GM20431 (cell line): ENCODE results near the gene ERICH2.
"Not testable (repeated sequence)": the region's sequence is repeated elsewhere in the genome, so short reads cannot be mapped to it uniquely, and the experiment has no call there.

ENCODE experiments used
- in situ Hi-C: fragments of 300-500 bp; cut with MseI, MboI; formaldehyde crosslinking; loops from one replicate; pipeline ENCODE4 v1.15.0; 2020; ENCODE audit warnings: low sequenced_read_pairs; ENCODE audit not compliant: unreplicated experiment

Gene ERICH2, protein sequence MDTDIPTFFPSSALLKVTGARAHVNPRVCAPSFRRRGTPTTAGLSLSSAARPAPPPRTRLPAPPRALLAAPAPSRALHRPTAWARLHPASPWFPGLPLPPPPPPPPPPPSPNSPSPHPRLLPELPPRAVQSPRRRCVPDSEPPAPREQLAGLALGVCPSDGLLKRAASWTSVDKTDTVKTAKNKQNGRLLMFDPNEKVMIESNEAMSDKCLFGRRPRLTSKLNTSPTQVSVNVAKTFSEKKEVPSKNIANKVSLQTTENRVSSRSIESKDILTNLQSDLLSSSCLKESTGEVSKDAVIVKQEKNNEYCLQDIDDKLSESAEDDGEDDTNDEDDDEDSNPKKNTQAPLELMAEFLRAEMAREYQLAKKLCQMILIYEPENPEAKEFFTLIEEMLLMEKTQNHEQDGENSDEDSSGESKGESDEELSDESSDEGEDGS

DNA sequence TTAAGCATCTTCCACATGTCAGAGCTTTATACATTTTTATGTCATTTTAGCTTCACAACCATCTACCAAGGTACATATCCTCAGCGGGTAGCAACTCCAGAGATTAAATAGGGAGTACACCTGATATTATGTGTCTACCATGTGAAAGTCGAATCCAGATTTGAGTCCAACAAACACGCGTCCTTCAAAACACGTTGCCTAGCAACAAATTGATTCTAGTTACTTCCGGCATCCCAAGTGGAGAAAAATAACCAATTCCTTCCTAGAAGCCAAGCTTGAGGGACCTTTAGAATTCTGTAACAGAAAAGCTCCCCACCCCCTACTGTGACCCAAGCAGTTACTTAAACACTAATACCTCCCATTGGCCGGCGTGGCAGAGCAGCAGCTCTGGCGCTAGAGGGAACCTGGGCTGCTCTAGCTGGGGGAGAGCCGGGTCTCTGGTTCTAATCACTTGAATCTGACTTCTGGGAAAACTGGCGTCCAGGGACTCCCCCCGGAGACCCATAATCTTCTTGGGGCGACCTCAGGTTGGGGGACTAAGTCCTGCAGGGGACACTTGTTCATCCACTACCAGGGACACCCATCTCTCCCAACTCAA, at the start of gene ERICH2:
ERICH2 (plus strand) TSS at position 371 of the 598 bp plus-strand sequence. CDS start 304 bp downstream, outside the sequence.
- in situ Hi-C loops, result no loop called here

DNA sequence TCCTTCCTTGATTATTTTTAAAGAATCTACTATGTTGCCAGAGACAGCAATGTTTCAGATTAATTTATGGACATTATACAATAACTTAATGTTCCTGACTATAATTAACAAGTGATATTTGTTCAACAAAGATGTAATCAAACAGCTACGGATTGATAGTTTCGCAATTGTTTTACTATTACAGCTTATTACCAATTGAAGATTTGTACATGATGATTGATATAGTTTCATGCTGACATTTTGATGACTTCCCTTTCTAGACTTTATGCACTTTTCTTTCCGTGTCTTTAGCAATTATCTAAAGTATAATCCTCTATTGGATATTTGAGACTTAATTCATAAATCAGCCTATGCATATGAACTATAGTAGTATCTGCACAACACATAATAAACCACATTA, 48.5 kb upstream of the ERICH2 start:
- in situ Hi-C loops, result no loop called here

DNA sequence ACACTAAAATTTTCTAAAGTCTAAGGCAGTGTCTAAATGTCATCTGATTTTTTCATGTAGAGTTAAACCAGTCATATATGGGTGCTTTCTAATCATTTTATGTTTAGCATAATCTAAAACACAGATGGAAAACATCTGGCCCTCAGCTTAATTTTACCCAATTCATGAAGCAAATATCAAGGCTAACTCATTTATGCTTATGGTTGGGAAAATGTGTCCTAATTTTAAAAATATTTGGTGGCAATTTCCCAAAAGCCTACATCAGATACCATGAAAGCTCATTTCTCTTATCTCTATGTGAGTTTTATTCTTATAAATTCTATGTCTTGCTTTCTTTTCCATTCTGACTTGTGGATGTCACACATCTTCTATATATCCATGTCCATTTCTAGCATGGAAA, 47.9 kb upstream of the ERICH2 start:
- in situ Hi-C loops, result no loop called here

DNA sequence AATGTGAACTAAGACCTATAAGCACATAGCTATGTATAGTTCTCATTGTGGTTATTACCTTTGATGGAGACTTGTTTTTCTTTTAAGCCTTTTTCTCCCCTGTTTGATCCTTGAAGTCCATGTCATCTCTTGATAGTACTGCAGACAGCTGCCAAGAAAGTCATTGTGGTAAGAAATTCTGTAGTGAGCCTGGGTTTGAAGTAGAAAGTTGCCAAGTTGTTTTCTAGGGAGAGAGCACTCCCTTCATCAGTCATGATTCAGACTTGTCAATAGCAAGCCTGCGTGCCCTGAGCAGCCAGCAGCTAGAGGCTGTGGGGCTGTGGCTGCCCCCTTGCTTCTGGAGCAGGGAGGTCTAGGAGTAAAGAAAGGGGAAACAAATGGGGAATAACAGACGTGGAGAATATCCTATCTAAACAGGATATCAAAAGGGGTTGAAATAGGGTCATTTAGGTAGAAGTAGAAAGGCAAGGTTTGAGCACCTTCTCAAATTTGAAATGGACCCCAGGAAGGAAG, 46.7 kb upstream of the ERICH2 start:
- in situ Hi-C loops, result no loop called here

DNA sequence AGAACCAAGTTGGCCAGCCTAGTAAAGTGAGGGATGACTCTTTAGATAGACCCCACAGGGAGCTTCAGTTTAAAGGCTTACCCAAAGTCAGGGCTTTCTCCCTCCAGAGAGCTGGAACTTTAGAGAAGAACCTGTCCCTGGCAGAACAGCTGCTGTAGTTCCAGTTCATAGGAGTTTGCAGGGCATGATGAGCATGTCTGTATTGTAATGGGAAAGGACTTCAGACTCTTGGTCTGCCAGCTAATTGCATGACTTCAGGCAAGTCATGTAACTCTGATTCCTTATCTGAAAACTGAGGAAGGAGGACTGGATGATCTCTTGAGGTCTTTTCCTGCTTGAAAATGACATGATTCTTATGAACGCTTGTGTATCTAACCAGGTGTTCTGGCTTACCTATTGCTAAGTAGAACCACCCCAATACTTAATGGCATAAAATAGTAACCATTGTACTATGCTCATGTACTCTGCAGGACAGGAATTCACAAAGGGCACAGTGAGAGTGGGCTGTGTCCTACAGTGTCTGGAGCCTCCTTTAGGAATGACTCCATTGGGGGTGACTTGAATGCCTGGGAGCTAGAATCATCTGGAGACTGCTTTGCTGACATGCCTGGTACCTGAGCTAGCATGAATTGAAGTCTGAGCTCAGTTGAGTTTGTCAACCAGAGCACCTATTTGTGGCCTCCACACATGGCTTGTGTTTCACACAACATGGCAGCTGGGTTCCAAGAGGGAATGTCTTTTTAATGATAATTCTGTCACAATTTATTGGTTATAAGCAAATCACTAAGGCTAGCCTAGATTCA, 36.2 kb upstream of the ERICH2 start:
- in situ Hi-C loops, result no loop called here

DNA sequence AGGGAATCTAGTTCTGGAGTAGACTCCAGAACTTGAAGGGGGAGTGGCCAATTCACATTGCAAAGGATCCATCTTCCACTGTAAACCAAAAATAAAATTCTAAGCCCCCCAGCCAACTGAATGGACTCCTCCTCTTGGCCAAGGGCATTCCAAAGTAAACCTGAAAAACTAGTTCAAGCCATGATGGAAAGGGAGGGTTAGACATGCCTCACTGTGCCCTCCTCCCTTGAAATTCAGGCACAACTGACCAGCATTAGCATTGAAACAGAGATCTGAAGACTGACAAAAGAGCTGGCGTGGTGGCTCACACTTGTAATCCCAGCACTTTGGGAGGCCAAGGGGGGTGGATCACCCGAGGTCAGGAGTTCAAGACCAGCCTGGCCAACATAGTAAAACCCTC, 35.6 kb upstream of the ERICH2 start:
- in situ Hi-C loops, result not testable (repeated sequence)

DNA sequence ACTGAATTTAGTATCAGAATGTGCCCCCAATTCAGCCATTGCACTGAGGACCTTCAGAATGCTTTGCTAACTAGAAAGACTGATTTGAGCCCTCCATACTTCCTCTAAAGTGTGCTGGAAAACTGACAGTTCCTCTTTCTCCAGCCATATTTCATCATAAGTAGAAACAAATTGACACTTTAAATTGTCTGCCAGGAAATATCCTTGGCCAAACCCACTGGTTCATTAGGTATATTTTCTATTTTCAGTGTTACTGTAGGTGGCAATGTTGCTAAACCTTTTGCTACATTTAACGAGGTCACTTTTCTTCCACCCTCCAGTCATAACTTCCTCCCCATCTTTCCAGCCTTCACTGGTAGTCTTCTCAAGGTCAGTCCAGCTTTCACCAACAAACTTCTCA, 33.5 kb upstream of the ERICH2 start:
- in situ Hi-C loops, result no loop called here

DNA sequence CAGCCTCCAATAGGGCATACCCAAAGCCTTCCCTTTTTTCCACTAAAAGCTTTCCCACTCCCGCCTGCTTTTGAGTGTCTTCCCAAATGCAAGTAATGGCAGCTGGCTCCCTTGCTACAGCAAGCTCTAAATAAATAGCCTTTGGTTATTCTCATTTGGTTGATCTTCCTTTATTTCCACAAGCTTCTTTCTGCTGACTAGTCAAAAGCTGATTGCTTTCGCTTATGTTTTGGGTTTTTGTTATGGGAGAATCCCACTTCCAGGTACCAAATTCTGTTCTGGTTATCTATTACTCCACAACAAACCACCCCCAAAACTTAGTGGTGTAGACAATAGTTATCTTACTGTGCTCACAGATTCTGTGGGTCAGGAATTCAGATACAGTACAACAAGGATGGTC, 32.8 kb upstream of the ERICH2 start:
- in situ Hi-C loops, result no loop called here

DNA sequence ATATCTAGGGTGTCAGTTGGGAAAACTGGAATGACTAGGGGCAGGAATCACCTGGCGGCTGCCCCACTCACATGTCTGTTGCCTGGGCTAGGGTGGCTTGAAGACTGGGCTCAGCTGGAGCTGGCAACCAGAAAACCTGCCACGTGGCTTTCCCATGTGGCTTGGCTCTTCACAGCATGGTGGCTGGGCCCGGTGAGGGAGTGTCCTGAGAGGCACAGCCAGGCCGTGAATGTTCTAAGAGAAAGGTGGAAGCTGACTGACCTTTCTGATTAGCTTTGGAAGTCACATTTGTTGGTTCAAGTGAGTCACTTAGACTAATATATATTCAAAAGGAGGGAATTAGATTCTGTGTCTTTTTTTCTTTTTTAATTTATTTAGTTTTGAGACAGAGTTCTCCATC, 32.4 kb upstream of the ERICH2 start:
- in situ Hi-C loops, result no loop called here

DNA sequence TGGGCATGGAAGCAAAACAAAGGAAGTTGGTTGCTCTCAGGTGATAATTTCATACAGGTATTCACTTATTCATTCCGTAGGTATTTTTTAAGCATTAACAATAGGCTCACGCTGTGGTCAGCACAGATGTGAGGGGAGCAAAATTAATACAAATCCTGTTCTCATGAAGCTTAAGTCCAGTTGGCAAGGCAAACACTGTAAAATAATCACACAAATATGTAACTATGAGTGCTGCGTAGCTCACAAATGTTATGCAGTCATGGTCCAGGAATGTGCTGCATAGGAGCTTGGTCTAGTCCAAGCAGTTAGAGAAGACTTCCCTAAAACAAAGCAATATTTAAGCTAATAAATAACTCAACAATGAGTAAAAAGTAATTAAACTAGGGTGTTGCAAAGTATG, 31.1 kb upstream of the ERICH2 start:
- in situ Hi-C loops, result no loop called here

DNA sequence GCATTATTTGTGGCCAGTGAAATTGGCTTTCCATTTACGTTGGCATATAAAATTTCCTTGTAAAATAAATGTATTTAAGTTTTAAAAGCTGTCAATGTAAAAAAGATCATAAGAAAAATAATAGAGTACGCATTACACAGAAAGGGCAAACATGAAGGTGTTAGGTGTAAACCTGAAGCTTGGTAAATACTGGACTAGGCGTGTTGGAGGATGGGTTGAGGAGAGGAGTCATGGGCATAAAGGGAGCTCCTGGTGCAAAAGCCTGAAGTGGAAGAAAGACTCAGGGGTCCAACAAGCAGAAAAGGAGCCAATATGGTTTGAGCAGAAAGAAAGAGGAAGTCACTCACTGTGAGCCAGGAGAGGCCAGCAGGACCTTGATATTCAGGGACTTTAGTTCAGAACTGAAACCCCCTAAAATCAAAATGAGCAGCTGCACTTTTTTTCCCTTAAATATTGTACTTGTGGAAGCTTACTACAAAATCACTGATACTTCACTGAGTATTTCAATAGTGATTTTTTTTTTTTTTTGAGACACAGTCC, 30.6 kb upstream of the ERICH2 start:
- in situ Hi-C loops, result no loop called here

DNA sequence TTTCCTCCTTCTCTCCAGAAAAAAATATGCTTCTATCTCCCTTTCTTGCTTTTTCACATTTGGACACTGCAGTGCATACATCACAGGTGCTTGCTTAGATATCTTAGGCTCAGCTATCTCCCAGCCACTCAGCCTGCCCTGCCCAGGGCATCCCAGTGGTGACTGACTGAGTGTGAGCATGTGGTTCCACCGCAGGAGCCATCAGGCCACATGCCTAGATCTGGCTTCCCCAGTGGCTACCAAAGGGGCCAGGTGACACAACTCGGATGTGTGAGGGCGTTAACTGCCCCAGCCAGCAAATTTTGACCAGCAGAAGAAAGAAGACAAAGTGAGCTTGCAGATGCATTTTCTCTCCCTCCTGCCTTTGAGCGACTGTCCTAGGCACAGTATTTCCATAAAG, 29.5 kb upstream of the ERICH2 start:
- in situ Hi-C loops, result no loop called here

DNA sequence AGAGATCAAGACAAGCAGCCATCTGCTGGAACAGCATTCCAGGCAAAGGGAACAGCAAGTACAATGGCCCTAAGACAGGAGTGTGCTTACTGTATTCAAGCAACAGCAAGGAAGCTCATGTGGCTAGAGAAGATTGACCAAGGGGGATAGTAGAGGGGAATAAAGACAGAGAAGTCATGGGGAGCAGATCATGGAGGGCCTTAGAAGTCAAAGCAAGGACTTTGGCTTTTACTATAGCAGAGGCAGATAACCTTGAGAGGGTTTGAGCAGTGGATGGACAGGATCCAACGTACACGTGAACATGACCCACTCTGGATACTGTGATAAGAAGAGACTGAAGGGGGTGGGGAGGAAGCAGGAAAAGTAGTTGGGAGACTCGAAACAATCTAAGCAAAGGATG, 28.2 kb upstream of the ERICH2 start:
- in situ Hi-C loops, result no loop called here

DNA sequence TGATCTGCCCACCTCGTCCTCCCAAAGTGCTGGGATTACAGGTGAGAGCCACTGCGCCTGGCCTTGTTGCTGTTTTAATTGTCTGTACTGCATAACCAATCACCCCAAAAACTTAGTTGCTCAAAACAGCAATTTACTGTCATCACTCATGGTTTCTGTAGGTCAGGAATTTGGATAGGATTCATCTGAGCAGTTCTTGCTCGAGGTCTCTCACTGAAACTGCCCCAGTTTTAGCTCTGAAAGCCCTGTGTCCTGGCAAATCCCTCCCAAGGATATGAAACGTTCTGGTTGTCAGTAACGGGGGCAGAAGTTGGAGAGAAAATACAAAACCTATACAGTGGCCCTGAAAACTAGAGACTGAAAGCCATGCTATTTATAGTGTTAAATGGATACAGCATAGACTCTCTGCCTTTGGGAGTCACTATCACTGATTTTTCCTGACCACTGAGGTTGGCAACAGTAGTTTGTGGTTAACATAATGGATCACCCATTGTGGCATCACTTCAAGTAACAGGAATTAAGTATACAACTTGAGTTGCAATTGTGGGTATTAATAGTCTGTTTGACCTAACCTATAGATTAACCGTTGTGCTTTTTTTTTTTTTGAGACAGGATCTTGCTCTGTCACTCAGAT, 27.2 kb upstream of the ERICH2 start:
- in situ Hi-C loops, result no loop called here

DNA sequence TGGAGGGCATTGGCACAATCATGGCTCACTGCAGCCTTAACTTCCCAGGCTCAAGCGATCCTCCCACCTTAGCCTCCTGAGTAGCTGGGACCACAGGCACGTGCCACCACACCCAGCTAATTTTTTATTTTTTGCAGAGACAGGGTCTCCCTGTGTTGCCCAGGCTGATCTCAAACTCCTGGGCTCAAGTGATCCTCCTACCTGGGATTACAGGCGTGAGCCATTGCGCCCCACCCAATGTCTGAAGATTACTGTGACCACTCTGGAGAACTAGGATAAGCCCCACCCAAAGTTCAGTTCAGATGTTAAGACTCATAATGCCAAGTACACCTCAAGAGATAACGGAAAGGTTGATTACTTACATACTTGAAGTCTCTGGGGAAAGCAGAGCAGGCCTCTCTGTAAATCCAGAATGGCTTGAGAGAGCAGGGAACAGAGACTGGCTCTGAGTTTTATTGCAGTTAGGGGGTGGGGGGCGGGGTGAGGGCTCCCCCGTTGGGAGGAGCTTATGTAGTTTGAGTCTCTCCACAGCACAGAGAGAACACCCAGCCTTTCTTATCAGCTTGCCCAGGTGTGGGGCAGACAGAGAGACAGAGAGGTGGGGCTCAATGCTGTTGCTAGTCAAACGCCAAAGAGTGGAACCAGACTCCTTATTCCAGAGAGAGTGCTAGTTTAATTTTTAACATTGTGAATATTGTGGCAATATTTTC, 26.5 kb upstream of the ERICH2 start:
- in situ Hi-C loops, result no loop called here

DNA sequence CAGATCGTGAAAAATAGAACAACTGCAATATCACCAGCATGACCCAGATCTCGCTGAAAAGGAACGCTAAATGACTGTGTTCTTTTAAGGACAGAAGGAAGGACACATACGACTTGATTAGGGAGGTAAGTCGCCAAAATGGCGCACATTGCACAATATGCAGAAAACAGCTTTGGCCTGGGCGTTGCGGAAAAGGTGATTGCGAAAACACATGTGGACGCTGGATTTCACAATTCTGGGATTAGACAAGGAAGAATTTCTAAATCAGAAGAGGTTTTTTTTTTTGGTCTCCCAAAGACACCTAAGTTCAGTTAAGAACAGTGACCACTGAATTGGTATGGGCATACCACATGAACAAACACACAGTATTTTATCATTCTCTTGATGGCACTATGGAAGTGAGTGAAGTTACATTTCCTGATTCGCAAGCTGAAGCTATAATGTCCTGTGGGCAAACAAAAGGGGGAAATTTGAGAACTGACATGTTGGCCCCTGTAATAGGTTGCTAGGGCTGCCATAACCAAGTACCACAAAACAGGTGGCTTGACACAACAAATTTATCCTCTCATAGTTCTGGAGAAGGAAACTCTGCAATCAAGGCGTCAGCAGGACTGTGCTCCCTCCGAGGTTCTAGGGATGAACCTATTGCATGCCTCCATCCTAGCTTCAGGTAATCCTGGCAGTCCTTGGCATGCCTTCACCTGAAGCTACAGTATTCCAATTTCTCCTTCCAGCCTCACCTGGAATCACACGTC, 25.8 kb upstream of the ERICH2 start:
- in situ Hi-C loops, result no loop called here

DNA sequence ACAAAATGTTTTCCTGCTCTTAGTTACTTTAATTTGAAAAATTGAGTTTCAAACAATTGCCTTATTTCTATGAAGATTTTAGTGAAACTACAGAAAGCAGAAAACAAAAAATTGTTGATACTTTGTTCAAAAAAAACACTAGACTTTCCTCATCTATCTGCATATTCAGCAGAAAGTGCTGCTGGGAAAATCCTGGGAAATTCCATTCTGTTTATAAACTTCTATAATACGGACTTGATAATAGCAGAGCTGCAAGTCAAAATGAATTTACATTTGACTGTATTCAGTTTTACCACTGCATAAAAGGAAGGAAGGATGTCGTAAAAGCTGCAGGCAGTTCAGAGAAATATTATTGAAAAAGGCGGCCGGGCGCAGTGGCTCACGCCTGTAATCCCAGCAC, 24.9 kb upstream of the ERICH2 start:
- in situ Hi-C loops, result no loop called here

DNA sequence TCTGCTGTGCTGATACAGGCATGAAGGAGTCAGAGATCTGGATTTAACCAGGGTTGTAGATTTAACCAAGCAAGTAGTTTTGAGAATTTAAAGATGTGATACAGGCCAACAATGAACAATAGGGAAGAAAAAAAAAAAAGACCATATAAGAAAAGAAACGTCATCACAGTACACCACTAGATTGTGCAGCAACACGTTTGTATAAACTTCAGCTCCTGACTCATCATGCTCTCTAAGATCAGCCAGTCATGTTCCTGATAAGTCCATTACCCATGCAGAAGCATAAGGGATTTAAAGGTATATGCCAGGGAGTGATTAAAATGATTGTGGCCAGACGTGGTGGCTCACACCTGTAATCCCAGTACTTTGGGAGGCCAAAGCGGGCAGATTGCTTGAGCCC, 22.3 kb upstream of the ERICH2 start:
- in situ Hi-C loops, result no loop called here

DNA sequence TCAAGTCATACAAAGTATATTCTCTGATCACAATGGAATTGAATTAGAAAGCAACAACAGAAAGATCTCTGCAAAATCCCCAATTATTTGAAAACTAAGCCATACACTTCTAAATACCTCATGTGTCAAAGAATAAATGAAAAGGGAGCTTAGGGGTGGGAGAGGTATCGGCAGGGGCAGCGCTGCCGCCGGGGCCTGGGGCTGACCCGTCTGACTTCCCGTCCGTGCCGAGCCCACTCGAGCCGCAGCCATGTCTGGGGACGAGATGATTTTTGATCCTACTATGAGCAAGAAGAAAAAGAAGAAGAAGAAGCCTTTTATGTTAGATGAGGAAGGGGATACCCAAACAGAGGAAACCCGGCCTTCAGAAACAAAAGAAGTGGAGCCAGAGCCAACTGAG, 18.6 kb upstream of the ERICH2 start:
- in situ Hi-C loops, result not testable (repeated sequence)
